Heart right ventricle (tissue), 16 donors: ENCODE data around the gene RUSF1. TPM values are rescaled to one million over a fixed set of nuclear protein-coding genes. Genes with fewer than 3 reads are reported as not detected.

Source experiments
- ATAC-seq, 8 donors: fragments of 200-7000 bp; cut with Tn5 transposase; one replicate each; pipeline ENCODE4 v1.9.1; 2020; ENCODE audit warnings: mild to moderate bottlenecking in 8 of 8, moderate library complexity in 8 of 8, moderate number of reproducible peaks in 1 of 8
- DNase-seq, 2 donors: peaks; one replicate each; pipeline ENCODE4 v3.0.0-alpha.2; 2020
- H3K27ac ChIP-seq, 10 donors: fragments of 200-600 bp; sonication (generic) in 2 of 10; one replicate each; pipeline versions ENCODE4 v1.5.0 to v1.8.0; 2020 to 2022; ENCODE audit warnings: mild to moderate bottlenecking in 3 of 10
- H3K27me3 ChIP-seq, 7 donors: fragments of 200-600 bp; one replicate each; pipeline ENCODE4 v1.8.0; 2021 to 2022; ENCODE audit warnings: mild to moderate bottlenecking in 2 of 7
- H3K36me3 ChIP-seq, 9 donors: fragments of 200-600 bp; sonication (generic) in 1 of 9; one replicate each; pipeline versions ENCODE4 v1.5.0 to v1.8.0; 2020 to 2022; ENCODE audit warnings: mild to moderate bottlenecking in 2 of 9
- H3K4me1 ChIP-seq, 9 donors: fragments of 200-600 bp; sonication (generic) in 1 of 9; one replicate each; pipeline versions ENCODE4 v1.5.0 to v1.8.0; 2020 to 2022; ENCODE audit warnings: mild to moderate bottlenecking in 4 of 9
- H3K4me3 ChIP-seq, 10 donors: fragments of 200-600 bp; sonication (generic) in 2 of 10; one replicate each; pipeline versions ENCODE4 v1.5.0 to v1.8.0; 2020 to 2022; ENCODE audit warnings: mild to moderate bottlenecking in 7 of 10, moderate library complexity in 2 of 10
- H3K9me3 ChIP-seq, 11 donors: fragments of 200-600 bp in 10 of 11; sonication (generic) in 2 of 11; one replicate each; pipeline versions ENCODE4 v1.5.0 to v1.8.0; 2013 to 2022; ENCODE audit warnings: mild to moderate bottlenecking in 2 of 11, control low read depth in 1 of 11, moderate library complexity in 1 of 11
- CTCF ChIP-seq, 9 donors: fragments of 200-600 bp; sonication (generic) in 2 of 9; IDR thresholded peaks; one replicate each; pipeline versions ENCODE4 v1.5.0 to v1.8.0; 2021 to 2022; ENCODE audit warnings: antibody characterized with exemption in 9 of 9, mild to moderate bottlenecking in 5 of 9, moderate library complexity in 1 of 9
- WGBS, 2 donors: extraction: QIAGEN DNeasy Blood & Tissue Kit; methylation state at CpG; one replicate each; pipeline ENCODE4 v1.1.7; 2013; ENCODE audit warnings: inconsistent platforms in 1 of 2; 5-methylcytosine and 5-hydroxymethylcytosine counted together
- intact Hi-C, 10 donors: fragments of 100-400 bp; cut with DNase I; formaldehyde crosslinking; loops; one replicate each; pipeline versions ENCODE4 v1.11.1 to v1.14.2; 2022
- polyA plus RNA-seq, 2 donors: library from polyadenylated mRNA; stranded (reverse); fragments of 200-250 nt; gene quantifications; one replicate each; pipeline ENCODE4 v1.2.3, GENCODE V29; 2013
- total RNA-seq, 10 donors: library from RNA; stranded (reverse); fragmentation: NEBNext Ultra II Directional in 3 of 10; extraction: Animal tissue kit (Norgen Biotek cat#: 25700) in 3 of 10; gene quantifications; one replicate each; pipeline versions ENCODE4 v1.2.1 to v1.2.4, GENCODE V29; 2021 to 2023
- donor health status: Arrhythmogenic right ventricular cardiomyopathy.
- donor health status: ischemic (EF 13 %, LVEDD 7.1; RV severe dilation, severe dysfunction).
- donor health status: healthy with polysubstance abuse.
- donor health status: DM: no; HTN: yes; CAD: no.
- donor health status: DM: no; HTN: no; CAD: no.
- donor health status: ischemic (EF 25% LVEDD 6.9; RV normal size, moderate dysfunction).
- donor health status: ischemic (EF 25% LVEDD 5.7; RV mildly dilated, moderate dysfunction).
- donor health status: healthy.
- donor health status: DM: yes; HTN: yes; CAD: no.
- donor health status: Ischemic cardiomyopathy.
- donor health status: ischemic (EF 35%, LVEDD 5.7; RV mildly dilated, moderate dysfunction).
- donor health status: nonischemic (EF 11% LVEDD 7.7; RV severe dilation, severe dysfunction).
- donor health status: DM: yes; HTN: yes; CAD: no.
- donor health status: PGD.
- donor health status: ischemic (EF 29% LVEDD 5.4; RV normal size, mild dysfunction).
- donor health status: nonischemic (EF 23%, LVEDD 6.1; RV moderate dilation, normal function).

RUSF1 gene
- total and polyA plus RNA-seq, 12 donors = 21.9 to 44.4 (median 25.0) TPM

DNA sequence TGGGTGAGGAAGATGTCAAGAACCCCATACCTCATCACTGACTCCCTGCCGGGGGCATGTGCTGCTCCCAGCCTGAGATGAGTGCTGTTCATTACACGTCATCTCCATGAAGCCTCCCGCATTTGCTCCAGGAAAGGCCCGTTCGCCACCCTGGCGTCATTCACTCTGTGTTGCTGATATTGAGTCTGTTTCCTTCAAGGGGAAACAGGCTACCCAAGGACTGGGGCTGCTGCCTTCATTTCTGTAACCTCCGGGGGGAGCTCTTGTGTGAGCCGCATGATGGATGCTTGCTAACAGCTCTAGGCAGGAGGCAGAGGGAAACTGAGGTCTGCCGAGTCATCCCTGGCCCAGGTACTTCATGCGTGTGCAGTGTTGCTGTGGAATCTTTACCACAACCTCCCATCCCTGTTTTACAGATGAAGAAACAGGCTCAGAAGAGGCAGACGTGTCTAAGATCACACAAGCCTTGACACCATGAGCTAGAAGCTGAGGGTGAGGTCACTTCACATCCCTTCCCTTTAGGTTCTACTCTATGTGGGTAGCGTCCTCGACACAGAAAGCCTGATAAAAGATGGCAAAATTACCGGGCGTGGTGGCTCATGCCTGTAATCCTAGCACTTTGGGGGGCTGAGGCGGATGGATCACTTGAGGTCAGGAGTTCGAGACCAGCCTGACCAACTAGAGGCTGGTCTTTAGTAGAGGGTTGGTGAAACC is 52.4 kb downstream of the RUSF1 start:
- H3K27me3 ChIP-seq = no peaks in the 10 kb centered on the region
- peaks cover 15 to 81% (median 69%) of the 10 kb centered on the region in 9 donors for H3K4me1 ChIP-seq
- H3K27ac ChIP-seq = peak overlapping the region in 2 of 10 donors; percentile 7 to 41
- intact Hi-C loops = loop anchor here in 5 of 10 donors (5.0 to 10.0 kb wide), 6 partner anchors 271 to 498 kb away; partner anchors contain the start of genes FUS (in 3 of the 5), KAT8 (in 1 of the 5), SETD1A (in 1 of the 5) and ZNF267 (in 1 of the 5)
- 65 to 69% methylated on average over 17 of the region's 17 CpGs for WGBS, 2 donors
- no peaks in the 10 kb centered on the region for H3K9me3 ChIP-seq
- ATAC-seq (no peak), DNase-seq (no peak)
- H3K4me3 ChIP-seq = no peak overlapping the region
- TF ChIP-seq CTCF (IDR thresholded peaks at IDR 0.05) = peak in 5 of 9 donors; percentile 23 to 45 (median 24)
- H3K36me3 ChIP-seq = peaks cover 0 to 5% (median 0%) of the 10 kb centered on the region in 9 donors

GRCh38 chr16:31453255-31454204 is 54.7 kb downstream of the RUSF1 start:
- Histone ChIP-seq H3K4me3 (peak overlapping the region in 1 of 10 donors; percentile 7), H3K9me3 (no peaks in the 10 kb centered on the region), H3K27ac (peak overlapping the region in 9 of 10 donors; percentile 18 to 77 (median 39)), H3K27me3 (no peaks in the 10 kb centered on the region), H3K4me1 (peaks cover 15 to 73% (median 62%) of the 10 kb centered on the region in 9 donors), H3K36me3 (peaks cover 0 to 5% (median 0%) of the 10 kb centered on the region in 9 donors)
- TF ChIP-seq CTCF (IDR thresholded peaks at IDR 0.05) = no peak
- peak in 3 of 8 donors; percentile 3 to 7 (median 5) for ATAC-seq
- DNase-seq = no peak
- intact Hi-C loops = loop anchor here in 5 of 10 donors (5.0 to 10.0 kb wide), 4 partner anchors 269 to 414 kb away; partner anchors contain the start of genes FUS (in 3 of the 5) and KAT8 (in 1 of the 5)
- WGBS, 2 donors = 44 to 45% methylated on average over 20 of the region's 20 CpGs

- 50 to 66% methylated on average over 3 of the region's 3 CpGs for WGBS, 2 donors
- H3K36me3 ChIP-seq = peaks cover 0 to 5% (median 0%) of the 10 kb centered on the region in 9 donors
- H3K4me3 ChIP-seq = no peak overlapping the region
- DNase-seq = no peak
- peak overlapping the region in 9 of 10 donors; percentile 18 to 77 (median 53) for H3K27ac ChIP-seq
- peaks cover 13 to 65% (median 55%) of the 10 kb centered on the region in 9 donors for H3K4me1 ChIP-seq
- peak; percentile 12 to 58 (median 50) for ATAC-seq
- no peaks in the 10 kb centered on the region for H3K9me3 ChIP-seq
- no peaks in the 10 kb centered on the region for H3K27me3 ChIP-seq
- intact Hi-C loops = loop anchor here in 5 of 10 donors (5.0 to 10.0 kb wide), 4 partner anchors 268 to 415 kb away; partner anchors contain the start of genes FUS (in 3 of the 5) and KAT8 (in 1 of the 5)
- TF ChIP-seq CTCF (IDR thresholded peaks at IDR 0.05) = no peak
These were observed 55.5 kb downstream of the RUSF1 start for GRCh38 chr16:31452631-31453106.
